H9 (cell line): ENCODE data around the gene EIF6. TPM values are rescaled to one million over a fixed set of nuclear protein-coding genes. Genes with fewer than 3 reads are reported as not detected.

Source experiments
- DNase-seq: peaks from one replicate; pipeline ENCODE4 v3.0.0-alpha.2; 2017
- H2AFZ ChIP-seq: one replicate; pipeline ENCODE4 v1.6.1; 2013; ENCODE audit warnings: mild to moderate bottlenecking, low read length, control low read depth, moderate library complexity
- H2AK5ac ChIP-seq: 2 replicates; pipeline ENCODE4 v1.6.1; 2013; ENCODE audit warnings: low read length, control low read depth, mixed read lengths; ENCODE audit not compliant: insufficient read length
- H2BK120ac ChIP-seq: one replicate; pipeline ENCODE4 v1.6.1; 2013; ENCODE audit warnings: low read depth, mild to moderate bottlenecking, low read length, control low read depth, inconsistent platforms; ENCODE audit not compliant: poor library complexity, severe bottlenecking
- H2BK12ac ChIP-seq: 2 replicates; pipeline ENCODE4 v1.6.1; 2013; ENCODE audit warnings: low read length, control low read depth, mixed read lengths, low read depth; ENCODE audit not compliant: insufficient read length
- H2BK15ac ChIP-seq: 2 replicates; pipeline ENCODE4 v1.6.1; 2013; ENCODE audit warnings: low read depth, low read length, control low read depth
- H2BK20ac ChIP-seq: one replicate; pipeline ENCODE4 v1.6.1; 2013; ENCODE audit warnings: low read depth, mild to moderate bottlenecking, low read length, control low read depth, inconsistent platforms; ENCODE audit not compliant: poor library complexity, severe bottlenecking
- H2BK5ac ChIP-seq: 2 replicates; pipeline ENCODE4 v1.6.1; 2013; ENCODE audit warnings: low read length, control low read depth, mixed read lengths; ENCODE audit not compliant: insufficient read length
- H3K14ac ChIP-seq: 2 replicates; pipeline ENCODE4 v1.6.1; 2013; ENCODE audit warnings: low read length, control low read depth; ENCODE audit not compliant: insufficient read depth
- H3K18ac ChIP-seq: 2 replicates; pipeline ENCODE4 v1.6.1; 2013; ENCODE audit warnings: low read depth, mild to moderate bottlenecking, mixed read lengths, low read length, control low read depth; ENCODE audit not compliant: insufficient read length
- H3K23ac ChIP-seq: 2 replicates; pipeline ENCODE4 v1.6.1; 2013; ENCODE audit warnings: low read length, control low read depth, mixed read lengths, low read depth; ENCODE audit not compliant: insufficient read length
- H3K23me2 ChIP-seq: 2 replicates; pipeline ENCODE4 v1.6.1; 2013; ENCODE audit warnings: low read depth, mild to moderate bottlenecking, mixed read lengths, low read length, control low read depth; ENCODE audit not compliant: insufficient read length, poor library complexity, severe bottlenecking
- H3K27ac ChIP-seq: 2 replicates; pipeline ENCODE4 v1.5.1; 2013; ENCODE audit warnings: low read length, control low read depth, mixed read lengths, low read depth; ENCODE audit not compliant: insufficient read length
- H3K27me3 ChIP-seq: 2 replicates; pipeline ENCODE4 v1.6.1; 2013; ENCODE audit warnings: low read length, control low read depth, inconsistent platforms; ENCODE audit not compliant: insufficient read depth
- H3K4ac ChIP-seq: 2 replicates; pipeline ENCODE4 v1.6.1; 2013; ENCODE audit warnings: low read depth, mild to moderate bottlenecking, control low read depth, inconsistent platforms, low read length, moderate library complexity
- H3K4me1 ChIP-seq: 2 replicates; pipeline ENCODE4 v1.6.1; 2013; ENCODE audit warnings: low read length, control low read depth, inconsistent platforms; ENCODE audit not compliant: insufficient read depth
- H3K4me2 ChIP-seq: 2 replicates; pipeline ENCODE4 v1.6.1; 2013; ENCODE audit warnings: low read length, control low read depth, mixed read lengths; ENCODE audit not compliant: insufficient read length, insufficient read depth
- H3K56ac ChIP-seq: 2 replicates; pipeline ENCODE4 v1.6.1; 2013; ENCODE audit warnings: low read depth, mild to moderate bottlenecking, mixed read lengths, low read length, control low read depth; ENCODE audit not compliant: insufficient read length
- H3K79me1 ChIP-seq: 2 replicates; pipeline ENCODE4 v1.6.1; 2013; ENCODE audit warnings: low read depth, mild to moderate bottlenecking, moderate library complexity, low read length, control low read depth, inconsistent platforms; ENCODE audit not compliant: insufficient read depth, poor library complexity, severe bottlenecking
- H3K79me2 ChIP-seq: 2 replicates; pipeline ENCODE4 v1.6.1; 2013; ENCODE audit warnings: low read length, control low read depth, inconsistent platforms; ENCODE audit not compliant: insufficient read depth
- H3K9ac ChIP-seq: 2 replicates; pipeline ENCODE4 v1.6.1; 2013; ENCODE audit warnings: low read length, control low read depth, mixed read lengths; ENCODE audit not compliant: insufficient read length; ENCODE audit errors: extremely low read depth
- H3K9me3 ChIP-seq: one replicate; pipeline ENCODE4 v1.6.1; 2013; ENCODE audit warnings: low read depth, low read length, inconsistent platforms; ENCODE audit not compliant: control insufficient read depth
- H3T11ph ChIP-seq: one replicate; pipeline ENCODE4 v1.6.1; 2013; ENCODE audit warnings: mild to moderate bottlenecking, low read length, control low read depth, inconsistent platforms
- H4K20me1 ChIP-seq: one replicate; pipeline ENCODE4 v1.6.1; 2013; ENCODE audit not compliant: control insufficient read depth, insufficient read length, insufficient read depth
- H4K5ac ChIP-seq: 2 replicates; pipeline ENCODE4 v1.6.1; 2013; ENCODE audit warnings: low read depth, mild to moderate bottlenecking, mixed read lengths, low read length, control low read depth; ENCODE audit not compliant: insufficient read length
- H4K8ac ChIP-seq: replicated peaks from 2 replicates; pipeline ENCODE4 v1.6.1; 2013; ENCODE audit warnings: low read length, control low read depth, mixed read lengths, low read depth; ENCODE audit not compliant: insufficient read length
- H4K91ac ChIP-seq: 2 replicates; pipeline ENCODE4 v1.6.1; 2013; ENCODE audit warnings: low read depth, mild to moderate bottlenecking, moderate library complexity, mixed read lengths, low read length, control low read depth; ENCODE audit not compliant: insufficient read length
- H3K27ac Mint-ChIP-seq, 3 experiments: 2 replicates in 2 of 3; 3 replicates in 1 of 3; pipeline ENCODE4 v1.8.0; 2020 to 2021; ENCODE audit warnings: mixed read lengths in 3 of 3, mild to moderate bottlenecking in 1 of 3, moderate library complexity in 1 of 3
- H3K27me3 Mint-ChIP-seq: 2 replicates; pipeline ENCODE4 v1.8.0; 2021; ENCODE audit warnings: low read depth, mild to moderate bottlenecking, moderate library complexity, mixed read lengths
- H3K36me3 Mint-ChIP-seq, 3 experiments: 2 replicates in 2 of 3; 3 replicates in 1 of 3; pipeline ENCODE4 v1.8.0; 2020 to 2021; ENCODE audit warnings: low read depth in 3 of 3, mixed read lengths in 3 of 3; ENCODE audit not compliant: insufficient read depth in 1 of 3
- H3K4me1 Mint-ChIP-seq, 2 experiments: 2 replicates each; pipeline ENCODE4 v1.8.0; 2020; ENCODE audit warnings: mixed read lengths in 2 of 2
- H3K4me3 Mint-ChIP-seq, 2 experiments: 2 replicates in 1 of 2; 3 replicates in 1 of 2; pipeline ENCODE4 v1.8.0; 2020 to 2021; ENCODE audit warnings: mild to moderate bottlenecking in 2 of 2, mixed read lengths in 2 of 2, moderate library complexity in 1 of 2
- H3K9me3 Mint-ChIP-seq, 2 experiments: 2 replicates in 1 of 2; 3 replicates in 1 of 2; pipeline ENCODE4 v1.8.0; 2020; ENCODE audit warnings: mild to moderate bottlenecking in 2 of 2, mixed read lengths in 2 of 2, moderate library complexity in 1 of 2
- WGBS: extraction: QIAGEN DNeasy Blood & Tissue Kit; methylation state at CpG from one replicate; pipeline ENCODE4 v1.1.7; 2013; ENCODE audit warnings: missing lambda C conversion rate, low lambda C conversion rate, mixed read lengths; ENCODE audit not compliant: insufficient read length; ENCODE audit errors: extremely low coverage; 5-methylcytosine and 5-hydroxymethylcytosine counted together
- total RNA-seq: library from RNA; stranded (reverse); gene quantifications from 2 replicates; pipeline ENCODE4 v1.2.1, GENCODE V29; 2021
- TF ChIP-seq, protein P1 (sequence below): fragments of 200-600 bp; sonication (generic); conservative IDR thresholded peaks from 3 replicates; pipeline ENCODE4 v1.8.0; 2021; ENCODE audit warnings: antibody characterized with exemption, mild to moderate bottlenecking

EIF6 gene
- total RNA-seq, 1 experiment from 2014 or later: 150 TPM

DNA sequence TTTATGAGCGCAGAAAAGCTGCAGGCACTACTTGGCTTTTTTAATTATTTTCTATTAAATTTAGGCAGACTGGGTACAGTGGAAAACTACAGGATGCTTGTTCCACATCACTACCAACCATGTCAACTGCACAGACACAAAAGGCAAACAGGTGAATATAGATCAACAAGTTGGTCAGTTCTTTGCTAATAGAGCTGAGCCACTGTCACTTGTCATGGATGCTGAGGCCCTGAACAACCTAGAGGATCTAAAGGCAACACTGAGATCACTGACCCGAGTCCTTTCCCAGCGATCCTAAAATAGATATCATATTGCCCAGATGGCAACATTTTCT, 42.1 kb upstream of the EIF6 start:
- Histone ChIP-seq H3K79me1 (no peaks in the 10 kb centered on the region), H3K4ac (no peak overlapping the region), H4K20me1 (no peaks in the 10 kb centered on the region), H2AK5ac (no peak overlapping the region), H3K9me3 (no peaks in the 10 kb centered on the region), H3K27ac (no peak overlapping the region), H3K23ac (no peak overlapping the region), H2AFZ (no peak overlapping the region), H2BK5ac (no peak overlapping the region), H4K5ac (no peak overlapping the region), H3K4me2 (no peak overlapping the region), H2BK120ac (no peak overlapping the region), H3K9ac (no peak overlapping the region), H2BK15ac (no peak overlapping the region), H3K14ac (no peak overlapping the region), H3K79me2 (no peaks in the 10 kb centered on the region), H3K4me1 (0 out of 2 replicates have a peak, but pooled peaks cover 2% of the 10 kb centered on the region), H3T11ph (no peak overlapping the region), H2BK20ac (no peak overlapping the region), H3K23me2 (no peaks in the 10 kb centered on the region), H3K27me3 (no peaks in the 10 kb centered on the region), H4K8ac (no peak overlapping the region), H3K56ac (no peak overlapping the region), H2BK12ac (no peak overlapping the region), H4K91ac (no peak overlapping the region), H3K18ac (no peak overlapping the region)
- Mint-ChIP-seq H3K27me3 (no peaks in the 10 kb centered on the region), H3K27ac (no peak overlapping the region), H3K36me3 (no peaks in the 10 kb centered on the region), H3K9me3 (no peaks in the 10 kb centered on the region), H3K4me1 (peaks cover 5 to 6% of the 10 kb centered on the region in 2 experiments), H3K4me3 (no peak overlapping the region)
- WGBS: no CpG with 5 or more reads among the region's 3 CpGs
- TF ChIP-seq, protein P1, sequence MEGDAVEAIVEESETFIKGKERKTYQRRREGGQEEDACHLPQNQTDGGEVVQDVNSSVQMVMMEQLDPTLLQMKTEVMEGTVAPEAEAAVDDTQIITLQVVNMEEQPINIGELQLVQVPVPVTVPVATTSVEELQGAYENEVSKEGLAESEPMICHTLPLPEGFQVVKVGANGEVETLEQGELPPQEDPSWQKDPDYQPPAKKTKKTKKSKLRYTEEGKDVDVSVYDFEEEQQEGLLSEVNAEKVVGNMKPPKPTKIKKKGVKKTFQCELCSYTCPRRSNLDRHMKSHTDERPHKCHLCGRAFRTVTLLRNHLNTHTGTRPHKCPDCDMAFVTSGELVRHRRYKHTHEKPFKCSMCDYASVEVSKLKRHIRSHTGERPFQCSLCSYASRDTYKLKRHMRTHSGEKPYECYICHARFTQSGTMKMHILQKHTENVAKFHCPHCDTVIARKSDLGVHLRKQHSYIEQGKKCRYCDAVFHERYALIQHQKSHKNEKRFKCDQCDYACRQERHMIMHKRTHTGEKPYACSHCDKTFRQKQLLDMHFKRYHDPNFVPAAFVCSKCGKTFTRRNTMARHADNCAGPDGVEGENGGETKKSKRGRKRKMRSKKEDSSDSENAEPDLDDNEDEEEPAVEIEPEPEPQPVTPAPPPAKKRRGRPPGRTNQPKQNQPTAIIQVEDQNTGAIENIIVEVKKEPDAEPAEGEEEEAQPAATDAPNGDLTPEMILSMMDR: no peak
- DNase-seq: no peak
